GM21367 (cell line): ENCODE data around the gene TCF4.

Experiments used
- ATAC-seq: cut with Tn5 transposase; IDR thresholded peaks from one replicate; pipeline ENCODE4 v1.9.1; 2021; ENCODE audit not compliant: unreplicated experiment

The TCF4 gene

DNA sequence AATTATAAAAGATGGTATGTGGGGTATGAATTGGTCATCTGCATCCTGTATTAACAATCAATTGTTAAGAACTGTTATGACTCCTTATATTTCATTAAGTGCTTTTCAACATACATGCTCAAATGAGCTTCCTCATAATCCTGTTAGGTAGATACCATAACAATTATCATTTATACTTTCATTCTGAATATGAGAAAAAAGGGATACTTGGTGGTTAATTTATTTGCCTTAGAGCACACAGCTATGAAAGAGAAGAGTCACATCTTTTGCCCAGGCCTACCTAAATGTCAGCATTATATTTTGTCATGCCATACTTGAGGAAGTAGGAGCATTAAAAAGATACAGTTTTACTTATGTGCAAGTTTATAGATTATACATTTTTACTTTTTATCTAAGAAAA is 169.6 kb downstream of the TCF4 start:
- ATAC-seq: no peak

DNA sequence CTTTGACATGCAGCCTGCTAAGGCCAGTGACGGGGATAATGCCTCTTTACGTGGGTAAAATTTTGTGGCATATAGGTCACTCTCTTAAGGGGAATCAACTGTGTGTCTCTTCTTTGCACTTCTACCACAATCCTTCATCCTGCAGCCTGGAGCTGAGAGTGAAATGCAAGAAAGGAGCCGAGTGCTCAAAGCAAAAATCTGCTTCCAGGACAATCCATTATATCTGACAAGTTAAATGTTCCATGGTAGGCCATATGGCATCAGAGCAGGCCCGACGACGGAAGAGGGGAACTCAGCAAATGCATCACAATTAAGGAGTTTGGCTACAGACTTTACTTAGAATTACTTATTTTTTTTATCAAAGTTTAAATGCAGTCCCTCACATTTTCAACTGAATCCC is 171.2 kb downstream of the TCF4 start:
- ATAC-seq: no peak

GRCh38 chr18:55415258-55415871 is 172.6 kb downstream of the TCF4 start:
- peak; percentile 91 for ATAC-seq

DNA sequence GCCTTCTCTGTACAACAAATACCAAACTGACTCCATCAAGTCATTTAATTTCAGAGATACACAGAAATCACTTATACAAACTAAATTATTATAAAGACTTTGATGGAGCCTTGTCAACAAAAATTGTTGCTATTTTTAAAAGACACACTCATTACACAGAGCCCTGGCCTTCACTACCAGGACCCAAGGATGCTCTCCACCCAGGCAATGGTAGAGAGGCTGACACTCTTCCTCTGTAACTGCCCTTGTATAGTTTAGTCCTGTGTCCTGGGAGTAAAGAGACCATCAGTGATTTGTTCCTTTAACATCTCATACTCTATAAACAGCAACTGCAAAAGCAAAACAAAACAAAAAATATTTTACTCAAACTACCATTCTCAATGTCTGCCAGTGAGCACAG is 173.5 kb downstream of the TCF4 start:
- ATAC-seq: no peak

DNA sequence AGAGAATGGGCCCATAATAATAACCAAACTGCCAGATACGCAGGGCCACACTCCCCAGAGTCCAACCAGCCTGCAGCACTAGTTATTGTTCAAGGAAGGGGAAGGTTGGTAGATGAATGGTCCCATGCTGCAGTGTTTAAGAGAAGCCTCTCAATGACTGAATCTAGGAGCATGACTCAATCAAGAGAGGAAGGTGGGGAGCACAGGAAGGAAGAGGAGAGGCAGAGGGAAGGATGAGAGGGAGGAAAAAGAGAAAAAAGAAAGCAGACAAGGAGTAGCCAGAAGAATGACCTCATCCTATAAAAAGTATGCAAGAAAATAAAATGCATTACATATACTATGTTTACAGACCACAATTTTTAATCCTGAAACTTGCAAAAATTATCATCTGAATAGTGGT is 174.5 kb downstream of the TCF4 start:
- no peak for ATAC-seq

DNA sequence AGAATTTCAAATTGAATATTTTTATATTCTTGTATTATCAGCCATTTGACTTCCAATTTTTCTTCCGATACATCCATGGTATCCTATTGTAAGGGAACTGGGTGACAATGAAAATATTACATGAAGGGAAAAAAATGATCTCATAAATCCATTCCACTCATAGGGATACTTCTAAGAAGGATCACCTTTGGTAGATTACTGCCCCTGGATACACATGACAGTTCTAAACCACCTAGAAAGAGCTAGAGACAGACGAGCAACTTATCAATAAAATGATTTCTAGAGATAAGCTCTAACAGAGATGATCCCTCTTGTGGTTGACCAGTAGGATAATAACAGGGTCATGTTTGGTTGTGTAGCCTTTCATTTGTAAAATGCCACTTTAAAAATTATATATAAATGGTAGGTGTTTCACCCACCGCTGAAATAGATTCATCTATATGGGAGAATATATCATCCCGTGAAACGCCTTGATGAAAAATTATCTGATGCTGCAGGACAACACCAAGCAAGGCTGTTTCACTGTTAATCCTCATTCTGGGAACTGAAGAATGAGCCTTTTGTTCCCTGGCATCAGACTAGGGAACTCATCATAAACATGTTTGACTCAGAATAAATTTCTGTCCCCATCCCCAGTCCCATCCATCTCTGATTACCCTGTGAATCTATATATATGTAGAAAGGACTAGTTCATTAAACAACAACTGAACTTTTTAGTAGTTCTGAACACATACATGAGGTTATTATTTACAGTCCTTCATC is 180.0 kb downstream of the TCF4 start:
- ATAC-seq: no peak

- ATAC-seq: no peak
Observed at GRCh38 chr18:55407191-55407590, 180.8 kb downstream of the TCF4 start.

DNA sequence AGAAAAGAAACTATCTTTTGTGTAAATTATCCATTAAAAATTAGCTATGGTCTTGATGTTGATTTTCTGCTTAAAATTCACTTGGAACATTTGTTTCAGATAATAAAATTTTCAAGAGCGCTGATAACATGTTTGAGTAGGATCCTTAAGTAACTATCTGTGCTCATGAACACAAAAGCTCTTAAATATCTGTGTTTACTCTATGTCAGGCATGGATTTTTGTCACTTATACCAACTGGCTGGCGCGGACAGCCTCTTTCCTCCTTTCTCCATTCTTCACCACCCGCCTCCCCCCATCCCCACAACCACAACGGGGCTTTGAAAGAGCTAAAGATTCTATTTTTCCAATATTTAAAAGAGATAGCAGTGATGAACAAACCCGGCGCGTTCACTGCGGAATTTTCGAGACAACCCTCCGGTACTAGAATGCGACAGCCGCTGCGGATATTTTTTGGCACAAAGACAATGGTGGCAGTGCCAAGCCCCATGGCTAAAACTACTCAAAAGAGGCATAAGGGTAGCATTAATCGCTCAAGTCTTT is 181.5 kb downstream of the TCF4 start:
- ATAC-seq: no peak

DNA sequence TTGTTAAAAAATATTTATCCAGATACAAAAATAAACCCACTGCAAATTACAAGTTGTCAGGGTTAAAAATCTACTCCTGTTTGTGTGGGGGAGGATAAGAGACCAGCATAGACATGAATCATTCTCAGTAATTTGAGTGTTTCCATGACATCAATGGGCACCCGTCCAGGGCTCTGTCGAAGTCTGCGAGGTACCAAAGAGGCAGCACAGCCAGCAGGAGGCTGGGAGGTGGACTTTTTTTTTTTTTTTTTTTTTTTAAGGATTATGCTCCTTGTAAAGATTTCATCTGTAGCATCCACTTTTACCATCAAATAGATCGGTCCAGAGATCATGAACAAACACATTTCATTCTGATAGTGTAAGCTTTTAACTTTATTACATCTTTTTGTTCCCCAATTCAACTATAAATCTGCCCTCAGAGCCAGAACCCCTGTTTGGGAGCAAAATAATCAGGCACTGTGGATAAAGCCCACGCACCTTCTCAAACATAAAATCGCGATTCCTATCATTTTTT is 182.0 kb downstream of the TCF4 start:
- no peak for ATAC-seq

- ATAC-seq: no peak
Observed at GRCh38 chr18:55405475-55405874, 182.5 kb downstream of the TCF4 start.

GRCh38 chr18:55404832-55405465 is 183.0 kb downstream of the TCF4 start:
- ATAC-seq: no peak

DNA sequence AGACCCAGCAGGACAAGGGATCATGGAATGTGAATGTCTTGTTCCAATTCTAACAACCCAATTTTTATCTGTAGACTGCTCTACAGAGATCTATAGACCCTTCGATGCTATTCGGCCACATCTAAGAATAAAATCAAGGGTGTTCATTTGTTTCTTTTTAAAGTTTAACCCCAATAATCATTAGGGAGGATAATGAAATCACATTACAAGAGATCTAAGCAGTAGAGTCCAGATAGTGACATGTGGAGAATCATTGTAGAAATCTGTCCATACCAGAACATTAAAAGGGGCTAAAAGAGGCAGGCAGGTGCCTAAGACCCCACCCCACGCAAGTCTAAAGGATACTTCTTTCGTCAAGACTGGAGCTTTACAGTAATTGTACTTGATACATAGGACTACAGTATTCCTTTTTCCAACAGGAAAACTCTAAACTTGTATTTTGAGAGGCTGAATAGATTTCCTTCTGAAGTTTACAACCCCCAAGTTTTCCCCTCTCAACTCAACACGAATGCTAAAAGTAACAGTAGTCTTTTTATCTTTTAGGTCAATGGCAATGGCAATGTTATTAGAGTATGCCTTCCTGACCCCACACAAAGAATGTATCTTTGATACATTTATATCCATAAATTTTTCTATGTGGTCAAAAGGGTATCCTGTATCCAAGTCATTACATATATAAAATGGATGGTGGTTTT is 183.7 kb downstream of the TCF4 start:
- ATAC-seq: no peak

DNA sequence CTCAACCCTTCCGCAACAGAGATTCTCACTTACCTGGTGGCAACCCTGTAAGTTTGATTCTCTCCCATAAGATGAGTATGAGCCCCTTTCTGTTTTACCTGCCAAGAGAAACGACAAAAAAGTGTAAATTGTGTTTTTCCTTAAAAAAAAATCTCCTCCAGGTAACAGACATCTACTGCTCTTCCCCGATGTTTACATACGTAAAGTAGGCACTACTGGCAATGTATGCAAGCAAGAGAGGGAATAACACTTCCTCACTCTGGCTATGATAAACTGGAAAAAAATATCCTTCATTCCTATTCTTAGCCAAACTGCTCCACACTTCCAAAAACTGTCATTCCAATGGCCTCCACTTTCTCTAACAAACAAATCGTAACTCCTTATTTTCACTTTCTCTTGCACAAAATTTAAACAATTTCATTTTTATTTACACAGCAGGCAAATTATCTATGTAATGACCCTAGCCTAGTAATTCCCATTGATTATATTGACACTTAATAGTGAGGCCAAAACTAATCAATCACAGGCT is 184.5 kb downstream of the TCF4 start:
- no peak for ATAC-seq

DNA sequence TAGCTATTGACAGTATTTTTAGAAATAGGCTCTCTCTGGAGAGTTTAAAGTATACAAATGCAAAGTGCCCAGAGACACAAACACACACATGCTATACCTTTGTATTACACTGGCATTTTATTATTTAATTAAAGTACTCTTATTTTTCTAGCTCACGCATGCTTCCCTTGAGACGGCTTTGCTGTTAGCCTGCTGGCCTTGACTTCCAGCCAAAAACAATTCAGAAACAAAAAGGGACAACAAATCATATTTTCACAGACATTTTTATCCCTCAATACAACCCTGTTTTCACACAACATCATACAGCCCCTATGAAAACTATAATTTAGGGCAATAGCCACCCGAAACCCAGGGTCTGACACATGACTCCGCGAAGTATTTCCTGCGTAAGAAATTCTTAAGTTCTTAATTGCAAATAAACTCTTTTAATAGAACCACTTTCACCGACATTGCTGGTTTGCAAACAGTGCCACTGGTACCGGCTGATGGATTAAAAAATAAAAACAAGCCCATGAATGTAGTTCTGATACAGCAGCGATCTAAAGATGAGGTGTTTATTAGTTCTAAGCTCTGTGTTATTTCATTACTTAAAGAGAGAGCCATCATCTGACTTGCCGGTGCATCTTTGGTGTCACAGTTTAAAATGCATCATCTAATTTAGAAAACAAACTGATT is 185.1 kb downstream of the TCF4 start:
- no peak for ATAC-seq

DNA sequence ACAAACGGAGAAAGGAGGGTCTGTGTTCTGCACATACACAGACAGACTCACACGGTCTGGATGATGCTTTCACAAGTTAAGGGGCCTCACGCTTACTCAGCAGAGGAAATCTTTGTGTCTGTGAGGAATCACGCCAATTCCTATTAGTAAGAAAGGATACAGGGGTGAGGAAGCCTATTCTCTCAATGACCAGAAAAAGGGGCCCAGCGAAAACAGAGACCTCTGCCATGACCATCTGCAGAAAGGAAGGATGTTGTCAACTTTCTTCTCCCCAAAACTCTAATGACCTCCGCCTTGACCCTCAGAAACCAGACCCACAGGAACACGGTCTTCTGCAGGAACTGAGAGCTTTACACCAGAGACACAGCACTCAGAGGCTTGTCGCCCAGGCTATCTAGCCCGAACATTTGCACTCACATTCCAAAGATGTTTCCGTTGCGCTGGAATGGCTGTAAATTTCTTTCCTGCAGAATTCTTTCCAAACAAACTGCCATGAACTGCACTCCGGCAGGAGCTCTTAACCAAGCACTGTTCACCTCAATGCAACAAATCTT is 186.3 kb downstream of the TCF4 start:
- ATAC-seq: no peak

- no peak for ATAC-seq
Observed at GRCh38 chr18:55400590-55401541, 187.1 kb downstream of the TCF4 start.

DNA sequence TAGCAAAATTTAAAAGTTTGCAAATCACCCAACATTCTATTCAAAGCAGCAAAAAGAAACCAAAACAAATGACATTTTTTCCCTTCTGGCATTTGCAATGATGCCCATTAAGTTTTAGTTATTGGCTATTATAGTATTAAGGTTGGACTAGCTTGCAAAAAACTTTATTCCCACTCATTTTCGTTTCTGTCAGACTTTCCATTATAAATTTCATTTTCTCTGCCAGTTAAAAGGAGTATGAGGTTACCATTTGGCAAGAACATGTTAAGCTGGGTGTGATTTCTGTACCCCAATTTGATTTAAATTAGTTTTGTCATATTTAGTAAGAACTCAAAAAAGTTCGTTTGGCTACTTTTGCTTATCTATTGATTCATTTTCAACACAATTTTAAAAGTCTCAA is 187.9 kb downstream of the TCF4 start:
- no peak for ATAC-seq

DNA sequence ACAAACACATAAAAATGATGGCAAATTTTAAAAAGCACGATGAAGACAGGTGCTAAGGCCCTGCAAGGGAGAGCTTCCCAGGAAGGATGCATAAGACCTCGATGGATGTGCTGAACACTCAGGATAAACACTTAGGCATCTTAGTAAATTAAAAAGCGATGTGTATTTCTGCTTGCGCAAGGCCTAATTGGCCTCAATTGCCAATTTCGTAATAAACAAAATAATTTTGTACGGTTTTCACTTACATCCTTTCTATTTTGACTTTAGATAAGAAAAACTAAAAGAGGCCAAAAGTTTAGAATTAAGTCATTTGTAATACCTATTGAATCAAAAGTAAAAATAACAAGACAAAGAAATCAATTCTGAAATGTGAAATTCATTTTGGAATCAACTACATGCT is 189.1 kb downstream of the TCF4 start:
- ATAC-seq: no peak

GRCh38 chr18:55396979-55397378 is 191.0 kb downstream of the TCF4 start:
- ATAC-seq: no peak
